ENCODE results near the gene LMO1. TPM values are rescaled to one million over a fixed set of nuclear protein-coding genes. Genes with fewer than 3 reads are reported as not detected.

Gene LMO1
- total and polyA plus RNA-seq, 2 of the 8 experiments (the other 6 are each of a cell fraction or from before 2014, with no cell fraction given) = 0.17 TPM; not detected in 1

DNA sequence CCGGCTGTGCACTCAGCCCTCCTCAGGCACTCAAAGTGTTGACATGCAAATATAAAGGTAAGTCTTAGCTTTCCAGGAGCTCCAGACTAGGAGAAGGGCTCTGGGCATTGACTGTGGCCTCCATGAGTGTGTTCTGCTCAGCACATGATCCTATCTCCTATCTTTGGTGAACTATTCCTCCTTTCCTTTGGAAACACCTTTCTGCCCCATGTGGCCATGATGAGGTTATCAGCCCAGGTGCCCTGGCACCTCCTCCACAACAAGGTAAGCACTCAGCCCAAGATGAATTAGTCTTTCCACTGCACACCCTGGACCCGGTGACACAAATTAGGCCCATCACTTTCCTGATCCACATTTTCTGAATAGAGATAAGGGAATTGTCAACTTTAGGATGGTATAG lies 37.9 kb upstream of the LMO1 start:
- H2BK120ac ChIP-seq (replicated peaks; ENCODE audit: low read depth, low read length) = no peak overlapping the region
- FAIRE-seq (no peak), DNase-seq (ENCODE audit: low read depth in 1 of 2, low spot score in 2 of 2) (no peak)
- H2BK12ac ChIP-seq (ENCODE audit: low read depth, low read length) = no peak overlapping the region
- 96% methylated on average over 2 of the region's 2 CpGs; no CpG with 5 or more reads in 1 of the 2 experiments for WGBS, 2 experiments (ENCODE audit: extremely low coverage in 1 of 2, insufficient coverage in 1 of 2, insufficient read length in 1 of 2, insufficient replicate concordance in 2 of 2, low coverage in 1 of 2, low lambda C conversion rate in 2 of 2, missing lambda C conversion rate in 1 of 2)
- H4K8ac ChIP-seq (ENCODE audit: extremely low read depth, insufficient read depth, low read length) = no peak overlapping the region
- no peaks in the 10 kb centered on the region for H3K36me3 ChIP-seq (ENCODE audit: control insufficient read depth in 2 of 4, insufficient read depth in 4 of 4, low read length in 3 of 4)
- H2AFZ ChIP-seq (ENCODE audit: low read length) = no peak overlapping the region
- H3K4me3 ChIP-seq (ENCODE audit: extremely low read depth in 1 of 4, insufficient read depth in 2 of 4, low read depth in 3 of 4, low read length in 4 of 4) = no peak overlapping the region
- H4K5ac ChIP-seq (ENCODE audit: insufficient read length, low read depth, low read length) = no peak overlapping the region
- no peaks in the 10 kb centered on the region for H3K9me3 ChIP-seq (ENCODE audit: insufficient read depth in 2 of 2, low read depth in 1 of 2, low read length in 1 of 2)
- H2BK20ac ChIP-seq (ENCODE audit: low read length) = no peak overlapping the region
- POLR2A ChIA-PET (ENCODE audit: partially characterized antibody) = interaction anchor here (1.2 to 1.3 kb wide), 2 partner anchors 12 to 18 kb away, joined by 3 to 4 read pairs; no protein-coding TSS in a partner anchor
- 0 out of 4 replicates have a peak overlapping the region, but pooled peaks of 1 of the 2 experiments have one; percentile 0 for H3K4me2 ChIP-seq (ENCODE audit: insufficient read depth in 1 of 2, low read depth in 2 of 2, low read length in 2 of 2)
- no peak overlapping the region for H3K4ac ChIP-seq (replicated peaks; ENCODE audit: insufficient read length, low read depth, low read length)
- H3K27me3 ChIP-seq (replicated peaks in 1 of 4; ENCODE audit: control insufficient read depth in 3 of 4, extremely low read depth in 1 of 4, insufficient read depth in 3 of 4, low read length in 3 of 4) = no peaks in the 10 kb centered on the region; a peak in 1 of 7 replicates
- H3K14ac ChIP-seq (ENCODE audit: insufficient read length) = no peak overlapping the region
- H3K23me2 ChIP-seq (ENCODE audit: low read depth, low read length) = no peaks in the 10 kb centered on the region; the same call in 1 of the 2 replicates
- no peak overlapping the region for H3K56ac ChIP-seq (replicated peaks; ENCODE audit: insufficient read length, low read depth, low read length)
- H3K4me1 ChIP-seq (replicated peaks in 1 of 4; ENCODE audit: control insufficient read depth in 3 of 4, insufficient read depth in 4 of 4, low read length in 3 of 4) = no peaks in the 10 kb centered on the region
- CTCF ChIA-PET (ENCODE audit: partially characterized antibody) = interaction anchor here (1.0 to 5.3 kb wide), 9 partner anchors 8 to 55 kb away, joined by 3 to 29 read pairs (median 4); partner anchors contain the start of gene LMO1
- no peaks in the 10 kb centered on the region for H3K79me1 ChIP-seq (ENCODE audit: low read depth, low read length)
- H2BK5ac ChIP-seq (ENCODE audit: low read depth, low read length) = no peak overlapping the region
- no peaks in the 10 kb centered on the region for H3K79me2 ChIP-seq (ENCODE audit: control insufficient read depth in 1 of 2, insufficient read depth in 2 of 2, low read length in 2 of 2)
- no peak overlapping the region for H3K9ac ChIP-seq (replicated peaks in 1 of 4; ENCODE audit: extremely low read depth in 1 of 4, low read depth in 3 of 4, low read length in 3 of 4)
- H4K20me1 ChIP-seq (replicated peaks in 1 of 2; ENCODE audit: control insufficient read depth in 1 of 2, insufficient read depth in 2 of 2, low read length in 2 of 2) = no peaks in the 10 kb centered on the region
- no peak overlapping the region for H3K27ac ChIP-seq (ENCODE audit: low read depth, low read length)
- H2AK5ac ChIP-seq (ENCODE audit: low read depth, low read length) = no peak overlapping the region
- no peak overlapping the region for H4K91ac ChIP-seq (replicated peaks; ENCODE audit: insufficient read length, low read length)
- no peak overlapping the region for H3K23ac ChIP-seq (ENCODE audit: insufficient read length)
- TF ChIP-seq CHD2 (IDR thresholded peaks at IDR 0.05; ENCODE audit: low read length) (no peak), CTCF (IDR thresholded peaks at IDR 0.05; ENCODE audit: control extremely low read depth in 1 of 3, insufficient read depth in 1 of 3, low read depth in 1 of 3, low read length in 3 of 3) (peak in 1 of 3 experiments; percentile 30; a peak in 1 of 4 replicates), GTF2F1 (IDR thresholded peaks at IDR 0.05; ENCODE audit: borderline replicate concordance, low read depth, low read length) (no peak), POLR2A (IDR thresholded peaks at IDR 0.05; ENCODE audit: control extremely low read depth in 1 of 2, low read depth in 2 of 2, low read length in 2 of 2) (no peak), JUN (IDR thresholded peaks at IDR 0.05; ENCODE audit: low read depth, low read length) (no peak), TCF12 (IDR thresholded peaks at IDR 0.05; ENCODE audit: low read depth, low read length) (no peak), SUZ12 (IDR thresholded peaks at IDR 0.05; ENCODE audit: low read length) (no peak)
- TF ChIP-seq, protein P1, sequence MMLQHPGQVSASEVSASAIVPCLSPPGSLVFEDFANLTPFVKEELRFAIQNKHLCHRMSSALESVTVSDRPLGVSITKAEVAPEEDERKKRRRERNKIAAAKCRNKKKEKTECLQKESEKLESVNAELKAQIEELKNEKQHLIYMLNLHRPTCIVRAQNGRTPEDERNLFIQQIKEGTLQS (IDR thresholded peaks at IDR 0.05; ENCODE audit: insufficient read depth, low read depth, low read length) = no peak
- H2BK15ac ChIP-seq (ENCODE audit: low read length) = no peak overlapping the region
- H3K18ac ChIP-seq (ENCODE audit: extremely low read depth, low read length) = no peak overlapping the region
